IPS-NIHi11 (cell line): ENCODE measurements around the gene ZIC2.

Experiments used
- DNase-seq: peaks from one replicate; pipeline ENCODE4 v3.0.0; 2012; ENCODE audit warnings: mixed read lengths, low spot score

ZIC2 gene

DNA sequence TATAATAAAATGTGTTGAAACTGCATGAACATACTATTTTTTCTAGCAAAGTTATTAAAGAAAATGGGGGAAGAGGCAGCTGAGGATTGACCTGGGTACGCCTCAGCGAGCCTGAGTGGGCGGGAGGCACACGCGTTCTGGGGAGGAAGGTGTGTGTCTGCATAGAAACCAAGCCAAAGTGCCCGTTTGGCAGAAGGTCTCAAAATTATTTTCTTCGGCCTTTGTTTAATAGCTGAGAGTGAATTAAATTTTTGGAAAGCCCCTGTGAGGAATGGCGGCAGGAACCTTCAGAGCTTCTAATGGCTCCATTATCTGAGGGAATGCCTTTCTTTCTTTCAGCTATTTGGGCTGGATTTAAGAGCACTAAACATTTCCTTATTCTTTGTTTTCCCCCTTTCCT, 5.2 kb downstream of the ZIC2 start:
- DNase-seq: no peak

DNA sequence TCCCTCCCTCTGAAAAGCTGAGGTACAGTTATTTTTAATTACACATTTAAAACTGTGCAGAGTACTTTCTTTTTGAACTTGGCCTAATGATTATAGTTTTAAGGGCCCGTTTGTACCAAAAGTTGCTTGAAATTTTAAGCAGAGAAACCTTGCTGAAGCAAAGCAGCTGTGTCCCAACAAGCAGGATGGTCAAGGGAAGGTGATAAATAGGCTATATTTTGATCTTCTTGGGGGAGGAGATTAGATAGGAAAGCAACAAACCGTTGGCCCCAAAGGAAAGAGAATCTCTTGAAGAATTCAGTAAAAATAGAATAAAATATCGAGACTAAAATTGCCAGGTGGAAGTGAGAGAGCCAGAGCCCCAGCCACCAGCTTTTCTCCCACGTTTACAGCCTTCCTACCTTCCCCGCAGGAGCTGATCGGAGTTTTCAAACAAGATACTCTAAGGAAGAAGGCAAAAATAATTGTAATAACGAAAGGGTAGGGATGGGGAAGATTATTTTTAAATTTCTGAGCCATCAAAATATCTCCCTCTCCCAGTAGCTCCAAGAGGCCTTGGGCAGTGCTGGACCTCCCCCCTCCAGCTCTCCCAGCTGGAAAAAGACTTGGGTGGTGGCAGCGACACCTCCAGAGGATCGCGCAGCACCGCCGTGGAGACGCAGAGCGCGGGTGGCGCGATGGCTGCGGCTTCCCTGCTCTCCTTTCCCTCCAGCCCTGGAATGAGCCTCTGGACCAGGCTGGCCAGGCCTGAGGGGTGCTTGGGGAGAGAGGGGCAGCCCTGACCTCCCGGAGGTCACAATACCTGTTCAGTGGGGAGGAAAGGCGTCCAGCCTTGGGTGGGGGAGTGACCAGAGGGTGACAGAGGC, 5.8 kb downstream of the ZIC2 start:
- no peak for DNase-seq

GRCh38 chr13:99988529-99989275, 7.1 kb downstream of the ZIC2 start:
- DNase-seq: no peak

GRCh38 chr13:99989276-99990125, 7.9 kb downstream of the ZIC2 start:
- DNase-seq: no peak

- DNase-seq: no peak
Measured at GRCh38 chr13:99990126-99990977, 8.8 kb downstream of the ZIC2 start.

- DNase-seq: no peak
Measured at GRCh38 chr13:99991013-99991827, 9.6 kb downstream of the ZIC2 start.

GRCh38 chr13:99991828-99992775, 10.5 kb downstream of the ZIC2 start:
- DNase-seq: no peak

GRCh38 chr13:99992949-99993351, 11.4 kb downstream of the ZIC2 start:
- no peak for DNase-seq

- no peak for DNase-seq
Measured at GRCh38 chr13:99993660-99994637, 12.4 kb downstream of the ZIC2 start.

GRCh38 chr13:99994638-99995020, 13.0 kb downstream of the ZIC2 start:
- no peak for DNase-seq

DNA sequence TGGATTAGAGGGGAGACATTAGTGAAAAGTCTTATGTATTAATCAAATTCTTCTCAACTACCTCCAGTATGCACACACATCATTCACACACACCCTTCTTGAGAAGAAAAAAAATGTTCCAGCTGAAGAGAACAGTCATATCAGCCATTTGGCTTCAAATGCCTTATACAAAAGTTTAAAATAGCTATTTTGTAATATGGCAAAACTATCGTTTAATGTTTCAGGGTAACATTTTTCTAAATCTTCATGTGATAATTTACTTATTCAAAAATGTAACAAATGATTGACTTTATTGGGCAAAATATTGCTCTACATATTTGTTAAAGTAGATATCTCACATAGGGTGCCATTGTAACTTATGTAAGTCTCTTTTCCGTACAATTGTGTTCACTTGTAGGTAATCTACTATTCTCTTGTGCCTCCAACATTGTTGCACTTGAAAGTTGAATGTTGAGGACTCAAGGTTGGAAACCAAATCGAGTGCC, 13.6 kb downstream of the ZIC2 start:
- DNase-seq: no peak

DNA sequence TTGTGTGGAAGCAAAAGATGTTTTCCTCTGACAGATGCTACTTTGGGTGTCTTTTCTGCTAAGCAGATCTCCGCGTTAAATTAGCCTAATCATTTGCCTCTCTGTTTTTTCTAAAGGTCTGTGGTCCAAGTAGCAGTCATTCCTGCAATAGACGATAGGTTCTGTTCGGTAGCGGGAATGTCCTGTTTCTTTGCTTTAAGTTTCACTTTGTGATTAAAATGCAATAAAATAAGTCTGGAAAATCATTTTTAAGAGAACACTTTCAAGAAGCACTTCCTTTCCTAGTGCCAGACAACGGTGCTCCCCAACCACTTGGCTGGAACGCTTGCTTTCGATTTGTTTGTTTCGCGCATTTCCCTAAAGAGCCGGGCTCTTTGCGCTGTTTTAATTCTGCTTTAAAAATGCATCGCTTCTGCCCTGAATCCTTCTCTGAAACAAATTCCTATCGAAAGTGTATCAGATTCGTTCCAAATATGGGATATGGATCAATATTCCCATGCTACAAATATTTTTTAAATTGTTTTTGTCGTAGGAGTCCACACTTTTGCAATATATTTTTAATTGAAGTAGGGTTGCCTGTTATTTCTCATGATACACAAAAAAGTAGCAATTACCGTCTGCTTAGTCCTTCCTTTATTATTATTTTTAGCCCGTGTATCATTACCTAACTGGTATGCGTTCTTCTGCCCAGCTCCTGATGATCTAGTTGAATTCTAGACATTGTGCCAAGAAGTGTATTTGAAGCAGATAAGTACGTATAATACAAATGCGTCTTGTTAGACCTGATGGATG, 14.2 kb downstream of the ZIC2 start:
- DNase-seq: no peak

- DNase-seq: no peak
Measured at GRCh38 chr13:99996381-99996973, 14.9 kb downstream of the ZIC2 start.

GRCh38 chr13:99997702-99998214, 16.2 kb downstream of the ZIC2 start:
- DNase-seq: peak; percentile 66

DNA sequence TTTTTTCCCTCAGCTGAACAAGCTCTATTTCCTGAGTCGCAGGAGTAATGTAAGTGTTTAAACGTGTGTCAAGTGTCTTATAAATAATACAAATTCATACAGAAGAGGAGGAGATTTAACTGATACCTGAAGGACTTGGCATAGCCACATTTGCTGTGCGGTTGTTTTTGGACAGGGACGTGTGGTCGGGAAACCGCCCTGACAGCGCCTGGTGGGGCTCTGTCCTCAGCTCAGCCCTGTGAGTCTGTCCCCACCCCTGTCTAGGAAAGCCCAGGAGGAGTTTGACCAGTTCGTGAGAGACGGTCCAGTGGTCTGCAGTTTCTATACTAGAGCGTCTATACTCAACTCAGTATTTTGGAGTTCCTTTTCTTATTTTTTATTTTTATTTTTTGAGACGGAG, 16.7 kb downstream of the ZIC2 start:
- no peak for DNase-seq

- no peak for DNase-seq
Measured at GRCh38 chr13:100014621-100015020, 33.0 kb downstream of the ZIC2 start.
